GM23338 (cell line): ENCODE results near the gene DXO. TPM values are rescaled to one million over a fixed set of nuclear protein-coding genes. Genes with fewer than 3 reads are reported as not detected.

ENCODE experiments used
- ATAC-seq: fragments of 200-7000 bp; cut with Tn5 transposase; 3 replicates; pipeline ENCODE4 v1.9.1; 2020
- DNase-seq: peaks from one replicate; pipeline ENCODE4 v3.0.0-alpha.2; 2015; ENCODE audit warnings: low spot score
- H2AFZ ChIP-seq: fragments of 200-600 bp; sonication (generic); 2 replicates; pipeline ENCODE4 v1.8.0; 2016; ENCODE audit warnings: antibody characterized with exemption, mild to moderate bottlenecking, moderate library complexity
- H3F3A ChIP-seq: fragments of 200-600 bp; sonication (generic); replicated peaks from 2 replicates; pipeline ENCODE4 v1.8.0; 2017; ENCODE audit warnings: antibody characterized with exemption, mixed run types, low read depth
- H3K27ac ChIP-seq: fragments of 200-600 bp; sonication (generic); 2 replicates; pipeline ENCODE4 v1.6.1; 2016; ENCODE audit warnings: low read depth
- H3K27me3 ChIP-seq: fragments of 200-600 bp; sonication (generic); 2 replicates; pipeline ENCODE4 v1.8.0; 2016; ENCODE audit warnings: mild to moderate bottlenecking, mixed run types, moderate library complexity; ENCODE audit not compliant: insufficient read depth
- H3K36me3 ChIP-seq: fragments of 200-600 bp; sonication (generic); 2 replicates; pipeline ENCODE4 v1.8.0; 2016; ENCODE audit warnings: mild to moderate bottlenecking; ENCODE audit not compliant: insufficient read depth
- H3K4me1 ChIP-seq: fragments of 200-600 bp; sonication (generic); 2 replicates; pipeline ENCODE4 v1.8.0; 2016; ENCODE audit warnings: mild to moderate bottlenecking, moderate library complexity; ENCODE audit not compliant: insufficient read depth
- H3K4me2 ChIP-seq: fragments of 200-600 bp; sonication (generic); 2 replicates; pipeline ENCODE4 v1.7.1; 2017; ENCODE audit warnings: mixed run types
- H3K4me3 ChIP-seq: fragments of 200-600 bp; sonication (generic); 2 replicates; pipeline ENCODE4 v1.6.1; 2016; ENCODE audit warnings: mixed run types
- H3K79me2 ChIP-seq: fragments of 200-600 bp; sonication (generic); replicated peaks from 2 replicates; pipeline ENCODE4 v1.8.0; 2017; ENCODE audit warnings: mild to moderate bottlenecking; ENCODE audit not compliant: insufficient read depth
- H3K9me2 ChIP-seq: fragments of 200-600 bp; sonication (generic); 2 replicates; pipeline ENCODE4 v1.8.0; 2017; ENCODE audit not compliant: insufficient read depth
- H4K20me1 ChIP-seq: fragments of 200-600 bp; sonication (generic); replicated peaks from 2 replicates; pipeline ENCODE4 v1.8.0; 2017; ENCODE audit warnings: mild to moderate bottlenecking; ENCODE audit not compliant: insufficient read depth
- H3K27ac Mint-ChIP-seq: 2 replicates; pipeline ENCODE4 v1.8.0; 2020; ENCODE audit warnings: inconsistent platforms, mild to moderate bottlenecking, moderate library complexity, mixed read lengths
- H3K27me3 Mint-ChIP-seq: 3 replicates; pipeline ENCODE4 v1.8.0; 2022; ENCODE audit warnings: low read depth, mild to moderate bottlenecking, moderate library complexity, mixed read lengths, inconsistent platforms; ENCODE audit not compliant: insufficient read depth, poor library complexity
- H3K36me3 Mint-ChIP-seq: 3 replicates; pipeline ENCODE4 v1.8.0; 2021; ENCODE audit warnings: low read depth, mild to moderate bottlenecking, inconsistent platforms, moderate library complexity, mixed read lengths
- H3K4me1 Mint-ChIP-seq: 3 replicates; pipeline ENCODE4 v1.8.0; 2020; ENCODE audit warnings: mild to moderate bottlenecking, inconsistent platforms, mixed read lengths
- H3K4me3 Mint-ChIP-seq: 3 replicates; pipeline ENCODE4 v1.8.0; 2021; ENCODE audit warnings: moderate library complexity, mild to moderate bottlenecking, inconsistent platforms, mixed read lengths
- H3K9me3 Mint-ChIP-seq: 3 replicates; pipeline ENCODE4 v1.8.0; 2020; ENCODE audit warnings: moderate library complexity, mild to moderate bottlenecking, inconsistent platforms, mixed read lengths
- CREB1 ChIP-seq: fragments of 250-450 bp; sonication (Bioruptor Pico); IDR thresholded peaks from 2 replicates; pipeline ENCODE4 v1.5.0; 2020; ENCODE audit warnings: low read depth, mild to moderate bottlenecking, moderate library complexity
- EZH2 ChIP-seq: fragments of 200-600 bp; sonication (generic); IDR thresholded peaks from one replicate; pipeline ENCODE4 v1.8.0; 2017; ENCODE audit warnings: antibody characterized with exemption, mild to moderate bottlenecking, low read depth; ENCODE audit not compliant: unreplicated experiment
- EZH2phosphoT487 ChIP-seq: fragments of 200-600 bp; sonication (generic); IDR thresholded peaks from one replicate; pipeline ENCODE4 v1.8.1; 2018; ENCODE audit warnings: antibody characterized with exemption; ENCODE audit not compliant: unreplicated experiment
- JUNB ChIP-seq: IDR thresholded peaks from one replicate; pipeline ENCODE4 v1.6.1; 2016; ENCODE audit warnings: antibody characterized with exemption; ENCODE audit not compliant: unreplicated experiment
- NANOG ChIP-seq: IDR thresholded peaks from 2 replicates; pipeline ENCODE4 v1.6.1; 2016; ENCODE audit warnings: antibody characterized with exemption, borderline replicate concordance
- POLR2AphosphoS5 ChIP-seq: IDR thresholded peaks from 2 replicates; pipeline ENCODE4 v1.6.1; 2016; ENCODE audit warnings: antibody characterized with exemption, low read depth
- STAT1 ChIP-seq: IDR thresholded peaks from one replicate; pipeline ENCODE4 v1.6.1; 2016; ENCODE audit warnings: antibody characterized with exemption; ENCODE audit not compliant: unreplicated experiment
- ZNF114 ChIP-seq: fragments of 250-450 bp; sonication (Bioruptor Pico); IDR thresholded peaks from 2 replicates; pipeline ENCODE4 v1.5.0; 2020; ENCODE audit warnings: mild to moderate bottlenecking, moderate library complexity
- ZNF331 ChIP-seq: fragments of 250-450 bp; sonication (Bioruptor Pico); IDR thresholded peaks from 2 replicates; pipeline ENCODE4 v1.5.0; 2020; ENCODE audit warnings: low read depth, mild to moderate bottlenecking, moderate library complexity
- polyA plus RNA-seq: library from polyadenylated mRNA; unstranded; fragments of >200 nt; fragmentation: Nextera tagmentation; extraction: Ambion mirVana; gene quantifications from 2 replicates; pipeline ENCODE4 v1.2.1, GENCODE V29; 2016
- total RNA-seq: library from RNA; depleted of rRNA; stranded (reverse); fragments of >200 nt; shearing (Covaris generic); gene quantifications from 2 replicates; pipeline ENCODE4 v1.2.3, GENCODE V29; 2014
- TF ChIP-seq, protein P1 (sequence below): IDR thresholded peaks from one replicate; pipeline ENCODE4 v1.6.1; 2018; ENCODE audit warnings: antibody characterized with exemption; ENCODE audit not compliant: unreplicated experiment
- TF ChIP-seq, protein P2 (sequence below), 2 experiments: fragments of 200-600 bp in 1 of 2; sonication (generic) in 1 of 2; conservative IDR thresholded peaks; 2 replicates each; pipeline versions ENCODE4 v1.5.1 to v1.6.1; 2016 to 2017; ENCODE audit warnings: antibody characterized with exemption in 2 of 2, low read depth in 2 of 2, mild to moderate bottlenecking in 2 of 2, moderate library complexity in 1 of 2
- TF ChIP-seq, protein P3 (sequence below): IDR thresholded peaks from 2 replicates; pipeline ENCODE4 v1.6.1; 2016; ENCODE audit warnings: antibody characterized with exemption
- TF ChIP-seq, protein P4 (sequence below): fragments of 250-450 bp; sonication (Bioruptor Pico); IDR thresholded peaks from 2 replicates; pipeline ENCODE4 v1.5.0; 2020; ENCODE audit warnings: mild to moderate bottlenecking, moderate library complexity

The DXO gene
- total and polyA plus RNA-seq, 2 experiments from 2014 or later: 15.6 to 19.7 TPM

- H3K4me3 Mint-ChIP-seq: peak overlapping the region; percentile 89
- Histone ChIP-seq H3F3A (peaks cover 9% of the 10 kb centered on the region), H4K20me1 (no peaks in the 10 kb centered on the region), H3K4me3 (peak overlapping the region; percentile 76), H3K79me2 (peaks cover 14% of the 10 kb centered on the region), H3K27me3 (no peaks in the 10 kb centered on the region), H2AFZ (peak overlapping the region; percentile 88), H3K9me2 (no peaks in the 10 kb centered on the region), H3K27ac (peak overlapping the region; percentile 89; the same call in 1 of the 2 replicates), H3K36me3 (no peaks in the 10 kb centered on the region), H3K4me2 (peak overlapping the region; percentile 85), H3K4me1 (peaks cover 6% of the 10 kb centered on the region)
- ATAC-seq (no peak), DNase-seq (no peak)
- H3K9me3 Mint-ChIP-seq: peaks cover 32% of the 10 kb centered on the region
- peaks cover 8% of the 10 kb centered on the region for H3K4me1 Mint-ChIP-seq
- peaks cover 53% of the 10 kb centered on the region for H3K36me3 Mint-ChIP-seq
- peaks cover 21% of the 10 kb centered on the region for H3K27me3 Mint-ChIP-seq
- TF ChIP-seq CREB1 (CRISPR knock-in tag) (no peak), STAT1 (no peak), EZH2 (no peak), EZH2phosphoT487 (no peak), POLR2AphosphoS5 (no peak), ZNF331 (no peak), JUNB (no peak), NANOG (no peak), ZNF114 (CRISPR knock-in tag) (no peak)
- TF ChIP-seq, protein P1, sequence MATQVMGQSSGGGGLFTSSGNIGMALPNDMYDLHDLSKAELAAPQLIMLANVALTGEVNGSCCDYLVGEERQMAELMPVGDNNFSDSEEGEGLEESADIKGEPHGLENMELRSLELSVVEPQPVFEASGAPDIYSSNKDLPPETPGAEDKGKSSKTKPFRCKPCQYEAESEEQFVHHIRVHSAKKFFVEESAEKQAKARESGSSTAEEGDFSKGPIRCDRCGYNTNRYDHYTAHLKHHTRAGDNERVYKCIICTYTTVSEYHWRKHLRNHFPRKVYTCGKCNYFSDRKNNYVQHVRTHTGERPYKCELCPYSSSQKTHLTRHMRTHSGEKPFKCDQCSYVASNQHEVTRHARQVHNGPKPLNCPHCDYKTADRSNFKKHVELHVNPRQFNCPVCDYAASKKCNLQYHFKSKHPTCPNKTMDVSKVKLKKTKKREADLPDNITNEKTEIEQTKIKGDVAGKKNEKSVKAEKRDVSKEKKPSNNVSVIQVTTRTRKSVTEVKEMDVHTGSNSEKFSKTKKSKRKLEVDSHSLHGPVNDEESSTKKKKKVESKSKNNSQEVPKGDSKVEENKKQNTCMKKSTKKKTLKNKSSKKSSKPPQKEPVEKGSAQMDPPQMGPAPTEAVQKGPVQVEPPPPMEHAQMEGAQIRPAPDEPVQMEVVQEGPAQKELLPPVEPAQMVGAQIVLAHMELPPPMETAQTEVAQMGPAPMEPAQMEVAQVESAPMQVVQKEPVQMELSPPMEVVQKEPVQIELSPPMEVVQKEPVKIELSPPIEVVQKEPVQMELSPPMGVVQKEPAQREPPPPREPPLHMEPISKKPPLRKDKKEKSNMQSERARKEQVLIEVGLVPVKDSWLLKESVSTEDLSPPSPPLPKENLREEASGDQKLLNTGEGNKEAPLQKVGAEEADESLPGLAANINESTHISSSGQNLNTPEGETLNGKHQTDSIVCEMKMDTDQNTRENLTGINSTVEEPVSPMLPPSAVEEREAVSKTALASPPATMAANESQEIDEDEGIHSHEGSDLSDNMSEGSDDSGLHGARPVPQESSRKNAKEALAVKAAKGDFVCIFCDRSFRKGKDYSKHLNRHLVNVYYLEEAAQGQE: no peak
- TF ChIP-seq, protein P2, sequence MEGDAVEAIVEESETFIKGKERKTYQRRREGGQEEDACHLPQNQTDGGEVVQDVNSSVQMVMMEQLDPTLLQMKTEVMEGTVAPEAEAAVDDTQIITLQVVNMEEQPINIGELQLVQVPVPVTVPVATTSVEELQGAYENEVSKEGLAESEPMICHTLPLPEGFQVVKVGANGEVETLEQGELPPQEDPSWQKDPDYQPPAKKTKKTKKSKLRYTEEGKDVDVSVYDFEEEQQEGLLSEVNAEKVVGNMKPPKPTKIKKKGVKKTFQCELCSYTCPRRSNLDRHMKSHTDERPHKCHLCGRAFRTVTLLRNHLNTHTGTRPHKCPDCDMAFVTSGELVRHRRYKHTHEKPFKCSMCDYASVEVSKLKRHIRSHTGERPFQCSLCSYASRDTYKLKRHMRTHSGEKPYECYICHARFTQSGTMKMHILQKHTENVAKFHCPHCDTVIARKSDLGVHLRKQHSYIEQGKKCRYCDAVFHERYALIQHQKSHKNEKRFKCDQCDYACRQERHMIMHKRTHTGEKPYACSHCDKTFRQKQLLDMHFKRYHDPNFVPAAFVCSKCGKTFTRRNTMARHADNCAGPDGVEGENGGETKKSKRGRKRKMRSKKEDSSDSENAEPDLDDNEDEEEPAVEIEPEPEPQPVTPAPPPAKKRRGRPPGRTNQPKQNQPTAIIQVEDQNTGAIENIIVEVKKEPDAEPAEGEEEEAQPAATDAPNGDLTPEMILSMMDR (conservative IDR thresholded peaks at IDR 0.05; ENCODE audit: low read depth in 2 of 2): no peak
- TF ChIP-seq, protein P3, sequence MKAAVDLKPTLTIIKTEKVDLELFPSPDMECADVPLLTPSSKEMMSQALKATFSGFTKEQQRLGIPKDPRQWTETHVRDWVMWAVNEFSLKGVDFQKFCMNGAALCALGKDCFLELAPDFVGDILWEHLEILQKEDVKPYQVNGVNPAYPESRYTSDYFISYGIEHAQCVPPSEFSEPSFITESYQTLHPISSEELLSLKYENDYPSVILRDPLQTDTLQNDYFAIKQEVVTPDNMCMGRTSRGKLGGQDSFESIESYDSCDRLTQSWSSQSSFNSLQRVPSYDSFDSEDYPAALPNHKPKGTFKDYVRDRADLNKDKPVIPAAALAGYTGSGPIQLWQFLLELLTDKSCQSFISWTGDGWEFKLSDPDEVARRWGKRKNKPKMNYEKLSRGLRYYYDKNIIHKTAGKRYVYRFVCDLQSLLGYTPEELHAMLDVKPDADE: no peak
- TF ChIP-seq, protein P4, sequence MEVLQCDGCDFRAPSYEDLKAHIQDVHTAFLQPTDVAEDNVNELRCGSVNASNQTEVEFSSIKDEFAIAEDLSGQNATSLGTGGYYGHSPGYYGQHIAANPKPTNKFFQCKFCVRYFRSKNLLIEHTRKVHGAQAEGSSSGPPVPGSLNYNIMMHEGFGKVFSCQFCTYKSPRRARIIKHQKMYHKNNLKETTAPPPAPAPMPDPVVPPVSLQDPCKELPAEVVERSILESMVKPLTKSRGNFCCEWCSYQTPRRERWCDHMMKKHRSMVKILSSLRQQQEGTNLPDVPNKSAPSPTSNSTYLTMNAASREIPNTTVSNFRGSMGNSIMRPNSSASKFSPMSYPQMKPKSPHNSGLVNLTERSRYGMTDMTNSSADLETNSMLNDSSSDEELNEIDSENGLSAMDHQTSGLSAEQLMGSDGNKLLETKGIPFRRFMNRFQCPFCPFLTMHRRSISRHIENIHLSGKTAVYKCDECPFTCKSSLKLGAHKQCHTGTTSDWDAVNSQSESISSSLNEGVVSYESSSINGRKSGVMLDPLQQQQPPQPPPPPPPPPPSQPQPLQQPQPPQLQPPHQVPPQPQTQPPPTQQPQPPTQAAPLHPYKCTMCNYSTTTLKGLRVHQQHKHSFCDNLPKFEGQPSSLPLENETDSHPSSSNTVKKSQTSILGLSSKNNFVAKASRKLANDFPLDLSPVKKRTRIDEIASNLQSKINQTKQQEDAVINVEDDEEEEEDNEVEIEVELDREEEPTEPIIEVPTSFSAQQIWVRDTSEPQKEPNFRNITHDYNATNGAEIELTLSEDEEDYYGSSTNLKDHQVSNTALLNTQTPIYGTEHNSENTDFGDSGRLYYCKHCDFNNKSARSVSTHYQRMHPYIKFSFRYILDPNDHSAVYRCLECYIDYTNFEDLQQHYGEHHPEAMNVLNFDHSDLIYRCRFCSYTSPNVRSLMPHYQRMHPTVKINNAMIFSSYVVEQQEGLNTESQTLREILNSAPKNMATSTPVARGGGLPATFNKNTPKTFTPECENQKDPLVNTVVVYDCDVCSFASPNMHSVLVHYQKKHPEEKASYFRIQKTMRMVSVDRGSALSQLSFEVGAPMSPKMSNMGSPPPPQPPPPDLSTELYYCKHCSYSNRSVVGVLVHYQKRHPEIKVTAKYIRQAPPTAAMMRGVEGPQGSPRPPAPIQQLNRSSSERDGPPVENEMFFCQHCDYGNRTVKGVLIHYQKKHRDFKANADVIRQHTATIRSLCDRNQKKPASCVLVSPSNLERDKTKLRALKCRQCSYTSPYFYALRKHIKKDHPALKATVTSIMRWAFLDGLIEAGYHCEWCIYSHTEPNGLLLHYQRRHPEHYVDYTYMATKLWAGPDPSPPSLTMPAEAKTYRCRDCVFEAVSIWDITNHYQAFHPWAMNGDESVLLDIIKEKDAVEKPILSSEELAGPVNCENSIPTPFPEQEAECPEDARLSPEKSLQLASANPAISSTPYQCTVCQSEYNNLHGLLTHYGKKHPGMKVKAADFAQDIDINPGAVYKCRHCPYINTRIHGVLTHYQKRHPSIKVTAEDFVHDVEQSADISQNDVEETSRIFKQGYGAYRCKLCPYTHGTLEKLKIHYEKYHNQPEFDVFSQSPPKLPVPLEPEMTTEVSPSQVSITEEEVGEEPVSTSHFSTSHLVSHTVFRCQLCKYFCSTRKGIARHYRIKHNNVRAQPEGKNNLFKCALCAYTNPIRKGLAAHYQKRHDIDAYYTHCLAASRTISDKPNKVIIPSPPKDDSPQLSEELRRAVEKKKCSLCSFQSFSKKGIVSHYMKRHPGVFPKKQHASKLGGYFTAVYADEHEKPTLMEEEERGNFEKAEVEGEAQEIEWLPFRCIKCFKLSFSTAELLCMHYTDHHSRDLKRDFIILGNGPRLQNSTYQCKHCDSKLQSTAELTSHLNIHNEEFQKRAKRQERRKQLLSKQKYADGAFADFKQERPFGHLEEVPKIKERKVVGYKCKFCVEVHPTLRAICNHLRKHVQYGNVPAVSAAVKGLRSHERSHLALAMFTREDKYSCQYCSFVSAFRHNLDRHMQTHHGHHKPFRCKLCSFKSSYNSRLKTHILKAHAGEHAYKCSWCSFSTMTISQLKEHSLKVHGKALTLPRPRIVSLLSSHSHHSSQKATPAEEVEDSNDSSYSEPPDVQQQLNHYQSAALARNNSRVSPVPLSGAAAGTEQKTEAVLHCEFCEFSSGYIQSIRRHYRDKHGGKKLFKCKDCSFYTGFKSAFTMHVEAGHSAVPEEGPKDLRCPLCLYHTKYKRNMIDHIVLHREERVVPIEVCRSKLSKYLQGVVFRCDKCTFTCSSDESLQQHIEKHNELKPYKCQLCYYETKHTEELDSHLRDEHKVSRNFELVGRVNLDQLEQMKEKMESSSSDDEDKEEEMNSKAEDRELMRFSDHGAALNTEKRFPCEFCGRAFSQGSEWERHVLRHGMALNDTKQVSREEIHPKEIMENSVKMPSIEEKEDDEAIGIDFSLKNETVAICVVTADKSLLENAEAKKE (CRISPR knock-in tag): no peak
- H3K27ac Mint-ChIP-seq: peak overlapping the region; percentile 99
These were observed 892 bp upstream of the DXO start for GRCh38 chr6:31972709-31973350.
